Panc1 (cell line): Measurements from ENCODE around the gene CARNS1. TPM values are rescaled to one million over a fixed set of nuclear protein-coding genes. Genes with fewer than 3 reads are reported as not detected.

Experiments used
- ATAC-seq: fragments of 200-7000 bp; cut with Tn5 transposase; 2 replicates; pipeline ENCODE4 v1.9.1; 2020; ENCODE audit warnings: mild to moderate bottlenecking, moderate library complexity
- BruUV-seq: library from RNA; stranded (reverse); fragments of 400-500 nt; replicated peaks from 2 replicates; lab custom pipeline; 2021; lab: Mats Ljungman, UMichigan
- CTCF ChIA-PET: fragments of 300-600 bp; sonication (Branson Sonifier 250); formaldehyde crosslinking; loops from one replicate; lab custom pipeline; 2022; ENCODE audit warnings: antibody characterized with exemption; lab: Charles Lee
- POLR2A ChIA-PET: fragments of 300-600 bp; sonication (Branson Sonifier 250); formaldehyde crosslinking; loops from one replicate; lab custom pipeline; 2022; ENCODE audit warnings: antibody characterized with exemption; lab: Charles Lee
- DNase-seq: peaks from one replicate; pipeline ENCODE4 v3.0.0-alpha.2; 2010; ENCODE audit warnings: low read depth, low spot score
- H3K27ac ChIP-seq: 2 replicates; pipeline ENCODE4 v1.5.1; 2011; ENCODE audit warnings: mild to moderate bottlenecking, low read length, inconsistent platforms
- H3K27me3 ChIP-seq: fragments of 200-500 bp; sonication (Bioruptor generic); 2 replicates; pipeline ENCODE4 v1.6.0; 2014; ENCODE audit warnings: low read length, inconsistent platforms; ENCODE audit not compliant: control insufficient read depth, insufficient read depth
- H3K36me3 ChIP-seq: fragments of 200-500 bp; sonication (Bioruptor generic); 2 replicates; pipeline ENCODE4 v1.5.1; 2014; ENCODE audit warnings: inconsistent platforms, mild to moderate bottlenecking, low read length, moderate library complexity; ENCODE audit not compliant: control insufficient read depth, insufficient read depth
- H3K4me1 ChIP-seq: 2 replicates; pipeline ENCODE4 v1.5.1; 2011; ENCODE audit warnings: inconsistent platforms, mild to moderate bottlenecking, low read length, moderate library complexity; ENCODE audit not compliant: control insufficient read depth, insufficient read depth
- H3K4me3 ChIP-seq, 2 experiments: 2 replicates each; pipeline ENCODE4 v1.5.1; 2011 to 2012; ENCODE audit warnings: low read depth in 2 of 2, low read length in 2 of 2, mild to moderate bottlenecking in 2 of 2, inconsistent platforms in 1 of 2, moderate library complexity in 1 of 2
- H3K9me3 ChIP-seq: fragments of 200-500 bp; sonication (Bioruptor generic); 2 replicates; pipeline ENCODE4 v1.5.1; 2014; ENCODE audit warnings: low read depth, mild to moderate bottlenecking, inconsistent platforms, low read length, moderate library complexity; ENCODE audit not compliant: control insufficient read depth, insufficient read depth
- CTCF ChIP-seq: fragments of 450-650 bp; IDR thresholded peaks from 2 replicates; pipeline ENCODE4 v1.5.1; 2017; ENCODE audit warnings: mild to moderate bottlenecking
- POLR2AphosphoS5 ChIP-seq: IDR thresholded peaks from 2 replicates; pipeline ENCODE4 v1.6.1; 2012; ENCODE audit warnings: mild to moderate bottlenecking, low read depth, low read length, moderate library complexity
- SIN3A ChIP-seq: IDR thresholded peaks from 2 replicates; pipeline ENCODE4 v1.6.1; 2012; ENCODE audit warnings: low read depth, mild to moderate bottlenecking, low read length, moderate library complexity, borderline replicate concordance; ENCODE audit not compliant: insufficient read depth
- TCF7L2 ChIP-seq: IDR thresholded peaks from 2 replicates; pipeline ENCODE4 v1.6.1; 2011; ENCODE audit warnings: mild to moderate bottlenecking, low read depth, low read length, inconsistent platforms
- in situ Hi-C: cut with HindIII; loops from 2 replicates; pipeline ENCODE4 v1.10.0; 2016; ENCODE audit warnings: low sequenced_read_pairs, low pct_unique_long_range_greater_than_20kb
- intact Hi-C: fragments of 100-400 bp; cut with micrococcal nuclease; formaldehyde crosslinking; loops from one replicate; pipeline ENCODE4 v1.10.0; 2022; ENCODE audit not compliant: unreplicated experiment
- total RNA-seq: library from RNA; stranded (reverse); gene quantifications from one replicate; pipeline ENCODE4 v1.2.1, GENCODE V29; 2021; ENCODE audit not compliant: unreplicated experiment
- TF ChIP-seq, protein P1 (sequence below), 2 experiments: IDR thresholded peaks; 2 replicates each; pipeline ENCODE4 v1.6.1; 2011 to 2012; ENCODE audit warnings: low read depth in 2 of 2, control low read depth in 1 of 2, low read length in 1 of 2, mild to moderate bottlenecking in 1 of 2, moderate library complexity in 1 of 2; ENCODE audit not compliant: insufficient read depth in 1 of 2

The CARNS1 gene
- total RNA-seq, 1 experiment from 2014 or later, result 1.0 TPM

GRCh38 chr11:67420147-67420645, 4.7 kb downstream of the CARNS1 start:
- in situ Hi-C loops, result no loop called here
- no peaks in the 10 kb centered on the region for H3K36me3 ChIP-seq
- no peak for DNase-seq
- BruUV-seq, result no TSS peak
- H3K9me3 ChIP-seq, result no peaks in the 10 kb centered on the region
- peak overlapping the region; percentile 63 for H3K27ac ChIP-seq
- intact Hi-C loops, result no loop called here
- POLR2A ChIA-PET, result interaction anchor here (0.6 kb wide), 1 partner anchor 18 kb away, joined by 7 read pairs; the partner anchor contains the start of gene PPP1CA
- TF ChIP-seq CTCF, result no peak
- TF ChIP-seq SIN3A, result no peak
- TF ChIP-seq, protein P1, sequence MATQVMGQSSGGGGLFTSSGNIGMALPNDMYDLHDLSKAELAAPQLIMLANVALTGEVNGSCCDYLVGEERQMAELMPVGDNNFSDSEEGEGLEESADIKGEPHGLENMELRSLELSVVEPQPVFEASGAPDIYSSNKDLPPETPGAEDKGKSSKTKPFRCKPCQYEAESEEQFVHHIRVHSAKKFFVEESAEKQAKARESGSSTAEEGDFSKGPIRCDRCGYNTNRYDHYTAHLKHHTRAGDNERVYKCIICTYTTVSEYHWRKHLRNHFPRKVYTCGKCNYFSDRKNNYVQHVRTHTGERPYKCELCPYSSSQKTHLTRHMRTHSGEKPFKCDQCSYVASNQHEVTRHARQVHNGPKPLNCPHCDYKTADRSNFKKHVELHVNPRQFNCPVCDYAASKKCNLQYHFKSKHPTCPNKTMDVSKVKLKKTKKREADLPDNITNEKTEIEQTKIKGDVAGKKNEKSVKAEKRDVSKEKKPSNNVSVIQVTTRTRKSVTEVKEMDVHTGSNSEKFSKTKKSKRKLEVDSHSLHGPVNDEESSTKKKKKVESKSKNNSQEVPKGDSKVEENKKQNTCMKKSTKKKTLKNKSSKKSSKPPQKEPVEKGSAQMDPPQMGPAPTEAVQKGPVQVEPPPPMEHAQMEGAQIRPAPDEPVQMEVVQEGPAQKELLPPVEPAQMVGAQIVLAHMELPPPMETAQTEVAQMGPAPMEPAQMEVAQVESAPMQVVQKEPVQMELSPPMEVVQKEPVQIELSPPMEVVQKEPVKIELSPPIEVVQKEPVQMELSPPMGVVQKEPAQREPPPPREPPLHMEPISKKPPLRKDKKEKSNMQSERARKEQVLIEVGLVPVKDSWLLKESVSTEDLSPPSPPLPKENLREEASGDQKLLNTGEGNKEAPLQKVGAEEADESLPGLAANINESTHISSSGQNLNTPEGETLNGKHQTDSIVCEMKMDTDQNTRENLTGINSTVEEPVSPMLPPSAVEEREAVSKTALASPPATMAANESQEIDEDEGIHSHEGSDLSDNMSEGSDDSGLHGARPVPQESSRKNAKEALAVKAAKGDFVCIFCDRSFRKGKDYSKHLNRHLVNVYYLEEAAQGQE (IDR thresholded peaks at IDR 0.05; ENCODE audit: insufficient read depth in 1 of 2, low read depth in 2 of 2, low read length in 1 of 2), result no peak
- no peak for TF ChIP-seq POLR2AphosphoS5
- no peak for TF ChIP-seq TCF7L2
- no peaks in the 10 kb centered on the region for H3K27me3 ChIP-seq
- peaks cover 47% of the 10 kb centered on the region for H3K4me1 ChIP-seq
- ATAC-seq, result no peak
- peak overlapping the region; percentile 36 to 54 for H3K4me3 ChIP-seq
- CTCF ChIA-PET, result interaction anchor here (1.2 kb wide), 1 partner anchor 19 kb away, joined by 3 read pairs; no protein-coding TSS in a partner anchor

DNA sequence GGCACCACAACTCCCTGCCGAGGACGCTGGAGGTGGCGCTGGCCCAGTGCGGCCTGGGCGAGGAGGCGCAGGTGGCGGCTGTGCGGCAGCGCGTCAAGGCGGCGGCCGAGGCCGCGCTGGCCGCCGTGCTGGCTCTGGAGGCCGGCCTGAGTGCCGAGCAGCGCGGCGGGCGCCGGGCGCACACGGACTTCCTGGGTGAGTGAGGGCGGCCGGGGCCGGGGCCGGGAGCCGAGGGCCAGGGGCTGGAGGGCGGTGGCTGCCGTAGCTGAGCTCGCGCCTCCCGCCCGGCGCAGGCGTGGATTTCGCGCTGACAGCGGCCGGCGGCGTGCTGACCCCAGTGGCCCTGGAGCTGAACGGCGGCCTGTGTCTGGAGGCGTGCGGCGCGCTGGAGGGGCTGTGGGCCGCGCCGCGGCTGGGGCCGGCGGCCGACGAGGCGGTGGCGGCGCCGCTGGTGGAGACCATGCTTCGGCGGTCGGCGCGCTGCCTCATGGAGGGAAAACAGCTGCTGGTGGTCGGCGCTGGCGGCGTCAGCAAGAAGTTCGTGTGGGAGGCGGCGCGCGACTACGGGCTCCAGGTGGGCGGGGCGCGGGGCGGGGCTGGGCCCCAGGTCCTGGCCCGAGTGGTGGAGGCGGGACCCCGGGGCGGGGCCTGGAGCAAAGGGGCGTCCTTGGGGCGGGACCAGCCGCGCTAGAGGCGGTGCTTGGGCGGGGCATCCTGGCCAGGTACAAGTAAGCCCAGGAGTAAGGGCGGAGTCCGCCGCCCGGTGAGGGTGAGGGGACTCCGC, 5.4 kb downstream of the CARNS1 start:
- Histone ChIP-seq H3K36me3 (no peaks in the 10 kb centered on the region), H3K4me3 (peak overlapping the region; percentile 54 to 61), H3K27me3 (no peaks in the 10 kb centered on the region), H3K27ac (peak overlapping the region; percentile 63), H3K9me3 (no peaks in the 10 kb centered on the region), H3K4me1 (peaks cover 46% of the 10 kb centered on the region)
- CTCF ChIA-PET, result interaction anchor here (0.6 to 1.2 kb wide), 3 partner anchors 18 to 207 kb away, joined by 3 to 5 read pairs (median 3); no protein-coding TSS in a partner anchor
- intact Hi-C loops, result no loop called here
- POLR2A ChIA-PET, result interaction anchor here (0.6 kb wide), 2 partner anchors 19 to 23 kb away, joined by 3 to 7 read pairs; partner anchors contain the start of gene PPP1CA
- DNase-seq (no peak), ATAC-seq (peak; percentile 91)
- BruUV-seq, result no TSS peak
- TF ChIP-seq POLR2AphosphoS5 (peak; percentile 36; the same call in 1 of the 2 replicates), SIN3A (peak; percentile 60; the same call in 1 of the 2 replicates)
- TF ChIP-seq, protein P1 (IDR thresholded peaks at IDR 0.05; ENCODE audit: insufficient read depth in 1 of 2, low read depth in 2 of 2, low read length in 1 of 2), result no peak
- in situ Hi-C loops, result no loop called here
